ENCODE measurements around the gene PEAK3.
"Not testable (repeated sequence)": the region's sequence is repeated elsewhere in the genome, so short reads cannot be mapped to it uniquely, and the experiment has no call there.

The PEAK3 gene

DNA sequence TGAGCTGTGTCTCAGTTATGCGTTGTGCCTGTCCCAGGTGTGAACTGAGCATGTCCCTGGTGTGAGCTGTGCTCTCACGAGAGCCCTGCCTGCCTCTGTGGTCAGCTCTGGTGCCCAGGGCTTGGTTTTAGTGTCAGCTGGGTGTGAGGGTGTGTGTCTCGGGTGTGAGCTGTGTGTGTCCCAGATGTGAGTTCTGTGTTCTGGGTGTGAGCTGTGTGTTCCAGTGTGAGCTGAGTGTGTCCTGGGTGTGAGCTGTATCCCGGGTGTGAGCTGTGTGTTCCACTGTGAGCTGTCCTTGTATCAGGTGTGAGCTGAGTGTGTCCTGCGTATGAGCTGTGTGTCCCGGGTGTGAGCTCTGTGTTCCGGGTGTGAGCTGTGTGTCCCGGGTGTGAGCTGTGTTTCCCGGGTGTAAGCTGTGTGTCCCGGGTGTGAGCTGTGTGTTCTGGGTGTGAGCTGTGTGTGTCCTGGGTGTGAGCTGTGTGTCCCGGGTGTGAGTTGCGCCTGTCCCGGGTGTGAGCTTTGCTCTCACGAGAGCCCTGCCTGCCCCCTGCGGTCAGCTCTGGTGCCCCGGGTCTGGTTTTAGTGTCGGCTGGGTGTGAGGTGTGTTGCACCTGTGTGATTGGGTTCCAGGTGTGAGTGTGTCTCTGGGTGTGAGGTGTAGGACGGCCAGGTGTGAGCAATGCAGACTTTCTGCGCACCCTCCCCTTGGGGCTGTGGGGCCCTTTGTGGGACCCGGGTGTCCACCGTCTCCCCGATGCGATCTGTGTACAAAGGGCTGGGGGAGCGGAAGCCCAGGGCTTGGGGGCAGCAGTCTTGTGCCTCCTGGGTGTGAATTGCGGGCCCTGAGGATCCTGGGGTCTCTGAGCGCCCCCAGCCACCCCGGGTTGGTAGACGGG, 7.1 kb upstream of the PEAK3 start:
- DNase-seq (ENCODE audit: low read depth) = no peak

DNA sequence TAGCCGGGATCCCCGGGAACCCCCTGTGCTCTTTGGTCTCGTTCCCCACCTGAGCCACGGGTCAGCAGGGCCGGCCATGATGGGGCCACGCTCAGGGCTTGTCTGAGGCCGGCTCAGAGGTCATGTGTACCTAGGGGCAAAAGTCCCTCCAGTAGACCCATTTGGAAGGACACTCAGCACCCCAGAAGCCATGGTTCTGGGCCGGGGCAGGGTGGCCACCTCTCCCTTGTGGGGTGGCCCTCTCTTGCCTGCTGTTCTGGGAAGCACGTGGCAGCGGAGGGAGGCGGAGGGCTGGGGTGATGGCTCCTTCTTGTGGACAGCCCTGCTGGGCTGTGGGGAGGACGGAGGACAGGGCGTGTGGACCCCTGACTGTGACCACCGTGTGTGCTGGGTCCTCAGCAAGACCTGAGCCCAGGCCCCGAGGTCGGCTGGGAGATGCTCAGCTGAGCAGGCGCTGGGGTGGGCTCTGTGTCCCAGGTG, 6.4 kb upstream of the PEAK3 start:
- DNase-seq (ENCODE audit: low read depth) = no peak

DNA sequence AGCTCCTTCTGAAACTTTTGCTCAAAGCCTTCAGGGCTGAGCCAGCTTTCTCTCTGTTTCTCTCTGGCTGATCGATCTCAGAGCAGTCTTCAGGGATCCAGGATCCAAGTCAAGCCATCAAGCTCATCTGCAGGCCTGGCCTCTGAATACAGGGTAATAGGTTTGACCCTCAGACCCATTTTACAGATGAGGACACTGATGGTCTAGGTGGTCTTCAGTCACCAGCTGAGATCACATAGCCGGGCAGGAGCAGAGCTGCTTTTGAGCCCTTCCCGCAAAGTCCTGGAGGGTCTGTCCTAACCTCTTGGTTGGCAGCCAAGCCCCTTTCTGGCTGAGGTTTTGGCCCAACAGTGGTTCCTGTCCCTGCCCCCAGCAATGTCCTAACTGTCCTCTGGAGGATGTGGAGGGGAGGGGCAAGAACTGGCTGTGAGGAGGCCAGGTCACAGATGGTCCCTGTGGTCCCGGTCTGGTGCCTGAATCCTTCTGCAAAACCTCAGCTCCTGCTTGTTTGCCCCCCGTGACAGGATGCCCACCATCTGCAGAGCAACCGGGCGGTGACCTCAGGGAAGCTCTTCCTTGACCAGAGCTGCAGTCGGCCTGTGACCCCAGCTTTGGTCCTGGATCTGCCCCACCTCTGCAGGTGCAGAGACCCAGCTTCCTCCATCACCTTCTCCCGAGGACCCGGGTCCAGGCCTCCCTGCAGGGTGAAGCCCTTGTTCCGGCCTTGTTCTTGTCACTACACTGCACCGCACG, 5.8 kb upstream of the PEAK3 start:
- DNase-seq (ENCODE audit: low read depth) = no peak

DNA sequence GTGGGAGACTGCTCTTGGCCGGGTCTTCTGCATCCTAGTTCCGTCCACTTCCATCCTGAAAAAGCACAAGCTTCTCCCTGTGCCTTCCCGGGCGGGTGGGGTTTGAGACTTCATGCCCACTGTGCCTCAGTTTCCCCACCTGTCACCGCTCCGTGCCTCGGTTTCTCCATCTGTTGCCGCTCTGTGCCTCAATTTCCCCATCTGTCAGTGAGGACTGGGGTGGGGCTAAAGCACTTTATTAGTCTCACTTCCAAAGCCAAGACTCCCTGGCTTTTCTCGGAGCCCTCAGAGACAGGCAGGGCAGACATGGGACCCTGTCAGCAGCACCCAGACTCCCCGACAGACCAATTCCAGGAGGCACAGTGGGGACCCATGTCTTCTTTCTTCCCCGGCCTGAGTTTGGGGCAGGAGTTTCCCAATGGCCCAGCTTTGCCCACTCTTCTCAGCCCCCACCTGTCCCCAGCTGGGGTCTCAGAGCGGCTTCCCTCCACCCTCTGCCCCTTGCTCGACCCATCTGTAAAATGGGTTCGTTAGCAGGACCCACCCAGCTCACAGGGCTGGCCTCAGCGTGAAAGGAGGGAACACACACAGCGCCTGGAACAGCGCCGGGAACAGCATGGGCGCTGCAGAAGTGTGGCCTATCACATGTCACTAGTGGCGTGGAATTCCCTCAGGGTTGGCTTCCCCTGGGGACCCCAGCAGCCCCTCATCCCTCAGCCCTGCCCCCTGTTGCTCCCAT, 4.6 kb upstream of the PEAK3 start:
- no peak for DNase-seq (ENCODE audit: low read depth)

DNA sequence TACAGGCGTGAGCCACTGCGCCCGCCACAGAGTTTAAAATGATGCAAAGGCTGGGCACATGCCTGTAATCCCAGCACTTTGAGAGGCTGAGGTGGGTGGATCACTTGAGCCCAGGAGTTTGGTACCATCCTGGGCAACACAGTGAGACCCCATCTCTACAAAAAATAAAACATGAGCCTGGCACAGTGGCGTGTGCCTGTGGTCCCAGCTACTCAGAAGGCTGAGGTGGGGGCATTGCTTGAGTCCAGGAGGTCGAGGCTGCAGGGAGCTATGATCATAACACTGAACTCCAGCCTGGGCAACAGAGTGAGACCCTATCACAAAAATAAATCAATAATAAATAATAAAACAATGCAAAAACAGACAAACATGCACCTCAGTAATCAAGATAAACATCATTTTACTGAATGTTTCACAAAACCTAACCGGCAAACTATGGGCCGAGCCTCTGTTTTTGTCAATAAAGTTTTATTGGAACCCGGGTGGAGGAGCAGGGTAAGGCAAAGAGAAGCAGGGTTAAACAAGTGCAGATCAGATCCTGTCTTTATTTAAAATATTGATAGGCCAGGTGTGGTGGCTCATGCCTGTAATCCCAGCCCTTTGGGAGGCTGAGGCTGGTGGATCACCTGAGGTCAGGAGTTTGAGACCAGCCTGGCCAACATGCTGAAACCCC, 2.0 kb upstream of the PEAK3 start:
- no peak for DNase-seq (ENCODE audit: low read depth)

DNA sequence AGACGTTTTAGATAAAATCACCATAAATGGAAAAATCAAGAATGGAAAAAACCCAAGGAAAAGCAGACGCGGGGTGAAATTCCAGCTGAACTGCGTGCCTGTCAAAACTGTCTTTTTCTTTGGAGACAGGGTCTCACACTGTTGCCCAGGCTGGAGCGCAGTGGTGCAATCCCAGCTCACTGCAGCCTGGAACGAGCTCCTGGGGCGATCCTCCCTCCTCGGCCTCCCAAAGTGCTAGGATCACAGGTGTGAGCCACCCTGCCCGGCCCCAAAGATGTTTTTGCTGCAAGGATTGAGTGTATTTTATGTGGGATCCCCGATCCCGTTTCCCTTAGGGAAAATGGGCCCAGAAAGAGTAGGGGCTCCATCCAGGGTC, 875 bp upstream of the PEAK3 start:
- DNase-seq (ENCODE audit: low read depth) = no peak

DNA sequence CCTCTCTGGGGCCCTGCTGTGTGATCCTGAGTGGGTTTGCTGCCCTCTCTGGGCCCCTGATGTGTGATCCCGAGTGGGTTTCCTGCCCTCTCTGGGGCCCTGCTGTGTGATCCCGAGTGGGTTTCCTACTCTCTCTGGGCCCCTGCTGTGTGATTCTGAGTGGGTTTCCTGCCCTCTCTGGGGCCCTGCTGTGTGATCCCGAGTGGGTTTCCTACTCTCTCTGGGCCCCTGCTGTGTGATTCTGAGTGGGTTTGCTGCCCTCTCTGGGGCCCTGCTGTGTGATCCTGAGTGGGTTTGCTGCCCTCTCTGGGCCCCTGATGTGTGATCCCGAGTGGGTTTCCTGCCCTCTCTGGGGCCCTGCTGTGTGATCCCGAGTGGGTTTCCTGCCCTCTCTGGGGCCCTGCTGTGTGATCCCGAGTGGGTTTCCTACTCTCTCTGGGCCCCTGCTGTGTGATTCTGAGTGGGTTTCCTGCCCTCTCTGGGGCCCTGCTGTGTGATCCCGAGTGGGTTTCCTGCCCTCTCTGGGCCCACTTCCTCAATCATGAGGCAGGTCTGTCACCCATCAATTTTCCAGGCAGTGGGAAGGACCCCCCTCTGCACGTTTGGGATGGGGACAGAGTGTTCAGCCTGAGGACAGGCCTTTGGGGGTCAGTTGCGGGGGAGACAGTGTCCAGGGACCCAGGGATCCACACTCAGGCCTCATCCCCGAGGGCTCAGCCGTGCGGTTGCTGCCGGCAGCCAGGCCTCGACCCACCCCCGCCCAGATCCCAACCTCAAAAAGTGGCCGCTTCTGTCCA, 512 bp downstream of the PEAK3 start:
- not testable (repeated sequence) for DNase-seq (ENCODE audit: low read depth)

DNA sequence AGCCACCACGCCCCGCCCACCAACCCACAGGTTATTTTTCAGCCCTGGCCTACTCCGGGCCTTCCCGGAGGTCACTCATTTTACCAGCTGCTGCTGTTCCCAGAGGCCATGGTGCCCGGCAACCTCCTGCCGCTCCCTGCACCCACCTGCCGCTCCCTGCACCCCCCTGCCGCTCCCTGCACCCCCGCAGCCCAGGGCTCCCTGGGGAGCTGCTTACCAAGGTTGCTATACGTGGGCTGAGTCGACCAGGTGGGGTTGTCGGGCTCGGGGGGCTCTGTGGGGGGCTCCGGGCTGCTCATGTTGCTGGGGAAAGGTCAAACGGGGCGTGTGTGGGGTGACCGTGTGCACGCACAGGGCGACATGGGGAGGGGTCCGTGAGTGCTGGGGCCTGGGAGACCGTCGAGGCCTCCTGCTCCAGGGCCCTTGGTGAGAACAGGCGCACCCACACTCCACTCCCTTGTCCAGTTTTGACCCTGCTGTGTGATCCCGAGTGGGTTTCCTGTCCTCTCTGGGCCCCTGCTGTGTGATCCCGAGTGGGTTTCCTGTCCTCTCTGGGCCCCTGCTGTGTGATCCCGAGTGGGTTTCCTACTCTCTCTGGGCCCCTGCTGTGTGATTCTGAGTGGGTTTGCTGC, 1.2 kb downstream of the PEAK3 start:
- no peak for DNase-seq (ENCODE audit: low read depth)

DNA sequence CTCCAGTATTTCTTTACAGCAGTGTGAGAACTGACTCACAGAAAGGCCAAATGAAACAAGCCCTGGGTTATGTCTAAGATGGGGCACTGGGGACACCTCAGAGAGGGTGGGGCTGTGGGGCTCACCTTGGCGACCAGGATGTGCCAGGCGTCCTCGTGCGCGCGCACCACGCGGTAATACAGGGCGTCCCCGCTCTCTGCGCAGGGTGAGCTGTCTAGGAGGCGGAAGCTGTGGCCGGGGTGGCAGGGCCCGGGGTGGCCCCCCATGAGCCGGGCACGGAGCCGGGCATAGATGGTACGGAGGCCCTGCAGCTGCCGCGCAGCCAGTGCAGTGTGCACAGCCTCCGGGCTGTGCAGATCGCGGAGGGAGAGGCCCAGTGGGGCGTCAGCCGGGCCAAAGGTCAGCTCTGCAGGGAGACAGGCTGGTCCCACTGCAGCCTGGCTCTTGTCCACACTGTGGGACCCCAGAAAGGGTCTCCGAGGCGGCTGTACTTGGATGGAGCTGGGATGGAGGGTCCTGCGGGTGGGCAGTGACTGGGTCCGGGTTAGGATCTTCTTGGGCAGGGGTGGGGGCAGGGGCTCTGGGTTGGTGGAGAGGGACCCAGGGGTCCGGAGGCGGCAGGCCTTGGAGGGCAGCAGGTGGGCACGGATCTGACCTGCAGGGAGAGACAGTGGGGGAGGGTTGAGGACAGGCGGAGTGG, 3.4 kb downstream of the PEAK3 start:
- DNase-seq (ENCODE audit: low read depth) = no peak

DNA sequence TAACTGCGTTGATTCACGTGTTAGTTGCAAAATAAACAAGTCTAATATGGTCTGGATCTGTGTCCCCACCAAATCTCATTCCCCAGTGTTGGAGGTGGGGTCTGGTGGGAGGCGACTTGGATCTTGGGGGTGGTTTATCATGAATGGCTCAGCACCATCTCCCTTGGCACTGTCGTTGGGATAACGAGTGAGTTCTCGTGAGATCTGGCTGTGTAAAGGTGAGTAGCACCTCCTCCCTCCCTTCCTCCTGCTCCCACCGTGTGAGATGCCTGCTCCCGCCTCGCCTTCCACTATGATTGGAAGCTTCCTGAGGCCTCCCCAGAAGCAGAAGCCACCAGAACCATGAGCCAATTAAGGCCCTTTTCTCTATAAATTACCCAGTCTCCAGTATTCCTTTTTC, 4.8 kb downstream of the PEAK3 start:
- DNase-seq (ENCODE audit: low read depth) = no peak

DNA sequence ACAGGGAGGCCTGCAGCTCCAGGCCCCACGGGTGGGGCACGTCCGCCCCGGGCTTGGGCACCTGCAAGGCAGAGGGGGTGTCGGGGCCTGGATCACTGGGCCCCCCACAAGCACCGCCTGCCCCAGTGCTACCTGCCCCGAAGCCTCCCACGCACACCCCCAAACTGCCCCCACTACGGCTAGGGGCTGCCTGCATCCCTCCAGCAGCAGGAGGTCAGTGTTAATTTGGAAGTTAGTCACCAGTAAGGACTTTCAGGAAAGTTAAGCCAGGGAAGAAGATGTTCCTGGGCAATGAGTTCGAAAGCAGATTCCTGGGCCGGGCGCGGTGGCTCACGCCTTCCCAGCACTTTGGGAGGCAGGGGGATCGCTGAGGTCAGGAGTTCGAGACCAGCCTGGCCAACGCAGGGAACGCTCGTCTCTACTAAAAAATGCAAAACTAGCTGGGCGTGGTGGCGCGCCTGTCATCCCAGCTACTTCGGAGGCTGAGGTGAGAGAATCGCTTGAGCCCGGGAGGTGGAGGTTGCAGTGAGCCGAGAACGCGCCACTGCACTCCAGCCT, 5.5 kb downstream of the PEAK3 start:
- no peak for DNase-seq (ENCODE audit: low read depth)

DNA sequence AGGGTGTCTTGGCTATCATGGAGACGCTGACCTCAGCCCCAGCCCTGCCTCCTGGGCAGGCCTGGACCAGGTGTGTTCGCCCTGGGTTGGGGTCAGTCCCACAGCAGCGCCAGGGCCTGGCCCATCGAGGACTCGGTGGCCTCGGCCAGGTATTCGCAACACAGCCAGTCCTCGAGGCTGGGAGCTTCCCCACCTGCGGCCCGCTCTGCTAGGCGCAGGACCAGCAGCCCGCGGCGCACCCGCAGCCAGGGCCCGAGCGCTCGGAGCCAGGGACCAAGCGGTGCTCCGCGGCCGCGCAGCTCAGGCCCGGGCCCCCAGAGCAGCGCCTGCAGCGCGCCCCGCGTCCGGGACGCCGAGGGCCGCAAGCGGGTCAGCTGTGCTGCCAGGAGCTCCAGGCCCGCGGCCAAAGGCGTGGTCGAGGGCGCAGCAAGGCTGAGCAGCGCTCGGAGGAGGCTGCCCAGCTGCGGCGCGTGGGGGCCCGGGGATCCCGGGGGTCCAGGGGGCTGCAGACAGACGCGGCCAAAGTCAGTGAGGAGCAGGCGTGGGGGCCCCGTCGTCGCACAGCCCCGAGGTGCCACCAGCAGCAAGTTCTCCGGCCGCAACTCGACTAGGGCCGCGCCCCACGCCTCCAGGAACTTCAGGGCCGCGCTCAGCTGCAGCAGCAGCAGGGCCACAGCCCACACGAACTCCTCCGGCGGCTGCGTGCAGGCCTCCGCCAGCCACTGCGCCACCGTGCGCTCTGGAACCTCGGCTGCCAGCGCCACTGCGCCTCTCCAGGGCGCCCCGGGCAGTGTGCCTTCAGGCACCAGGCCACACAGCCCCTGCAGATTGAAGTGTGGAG, 6.2 kb downstream of the PEAK3 start:
- no peak for DNase-seq (ENCODE audit: low read depth)

DNA sequence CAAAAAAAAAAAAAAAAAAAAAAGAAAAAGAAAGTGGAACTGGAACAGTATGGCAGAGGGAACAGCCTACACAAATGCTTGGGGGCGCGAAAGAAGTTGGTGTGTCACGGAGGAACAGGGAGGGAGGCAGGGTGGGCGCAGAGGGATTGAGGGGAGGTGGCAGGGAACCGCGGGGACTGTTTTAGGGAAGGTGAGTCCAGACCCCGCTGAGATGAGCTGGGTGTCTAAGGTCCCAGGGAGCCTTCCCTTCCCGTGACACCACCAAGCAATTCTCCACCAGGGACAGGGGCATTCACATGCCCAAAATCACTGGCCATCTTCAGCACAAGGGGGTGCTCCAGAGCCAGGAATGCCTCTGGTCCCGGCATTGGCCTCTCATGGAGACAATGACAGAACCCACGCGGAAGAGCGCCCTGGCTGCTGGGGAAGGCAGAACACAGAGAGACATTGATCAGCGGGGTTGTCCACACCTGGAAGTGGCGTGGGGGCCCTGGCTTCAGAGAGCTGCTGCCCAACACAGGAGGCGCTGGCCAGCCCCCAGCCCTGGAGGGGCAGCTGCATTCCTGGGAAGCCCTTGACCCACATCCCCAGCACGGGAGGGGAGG, 6.9 kb downstream of the PEAK3 start:
- no peak for DNase-seq (ENCODE audit: low read depth)

DNA sequence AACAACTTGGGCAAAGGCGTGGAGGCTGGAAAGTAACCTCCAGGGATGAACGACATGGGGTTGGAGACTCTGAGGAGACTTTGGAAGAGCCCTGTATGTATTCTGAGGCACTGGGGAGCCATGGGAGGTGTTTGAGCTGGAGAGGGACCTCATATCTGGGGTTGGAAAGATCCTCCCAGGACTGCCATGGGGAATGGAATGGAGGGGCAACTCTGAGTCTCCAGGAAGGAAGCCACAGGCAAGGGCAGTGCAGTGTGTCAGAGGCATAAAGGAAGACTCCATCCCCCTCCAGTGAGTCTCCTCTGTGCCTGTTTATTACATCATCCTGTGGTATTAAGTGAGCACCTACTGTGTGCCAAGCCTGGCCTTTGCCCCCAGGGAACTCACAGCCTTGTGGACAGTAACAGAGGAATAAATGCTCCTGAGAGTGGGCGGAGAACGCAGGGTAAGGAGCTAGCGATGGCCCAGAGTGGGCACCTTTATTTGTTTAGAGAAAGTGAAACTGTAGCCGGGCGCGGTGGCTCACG, 7.7 kb downstream of the PEAK3 start:
- no peak for DNase-seq (ENCODE audit: low read depth)

DNA sequence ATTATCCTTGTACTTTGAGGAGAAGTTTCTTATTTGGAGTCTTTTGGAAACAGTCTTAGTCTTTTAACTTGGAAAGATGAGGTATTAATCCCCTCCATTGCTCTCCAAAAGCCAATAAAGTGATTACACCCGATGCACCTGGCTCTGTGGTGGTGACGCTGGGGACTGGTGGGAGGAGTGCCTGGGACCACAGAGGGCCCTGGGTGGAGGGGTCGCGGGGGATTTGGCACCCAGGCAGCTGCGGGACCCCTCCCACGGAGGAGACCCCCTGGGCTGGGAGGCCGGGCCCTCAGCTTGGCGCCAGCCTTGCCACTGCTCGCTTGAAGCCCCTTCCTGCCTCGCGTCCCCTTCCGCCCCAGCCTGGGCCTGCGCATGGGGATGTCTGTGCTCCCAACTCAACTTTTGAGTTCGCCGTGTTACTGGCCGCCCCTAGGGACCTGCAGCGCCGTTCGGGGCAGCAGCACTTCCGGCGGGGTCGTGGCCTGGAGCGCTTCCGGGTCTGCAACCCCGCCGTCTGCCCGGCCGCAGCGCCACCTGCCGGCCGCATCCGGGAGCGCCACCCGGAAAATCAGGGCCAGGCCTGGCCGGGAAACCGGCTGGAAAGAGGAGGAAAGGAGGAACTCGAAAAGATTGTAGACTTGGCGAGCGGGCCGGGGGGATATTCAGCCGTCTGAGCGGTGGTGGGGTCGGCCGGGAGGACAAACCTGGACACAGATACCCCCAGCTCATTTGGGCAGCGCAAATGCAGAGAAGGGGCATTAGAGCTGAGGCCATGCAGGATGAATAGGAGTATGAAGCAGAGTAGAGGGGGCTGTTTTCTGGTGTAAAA, 8.4 kb downstream of the PEAK3 start:
- DNase-seq (ENCODE audit: low read depth) = no peak

DNA sequence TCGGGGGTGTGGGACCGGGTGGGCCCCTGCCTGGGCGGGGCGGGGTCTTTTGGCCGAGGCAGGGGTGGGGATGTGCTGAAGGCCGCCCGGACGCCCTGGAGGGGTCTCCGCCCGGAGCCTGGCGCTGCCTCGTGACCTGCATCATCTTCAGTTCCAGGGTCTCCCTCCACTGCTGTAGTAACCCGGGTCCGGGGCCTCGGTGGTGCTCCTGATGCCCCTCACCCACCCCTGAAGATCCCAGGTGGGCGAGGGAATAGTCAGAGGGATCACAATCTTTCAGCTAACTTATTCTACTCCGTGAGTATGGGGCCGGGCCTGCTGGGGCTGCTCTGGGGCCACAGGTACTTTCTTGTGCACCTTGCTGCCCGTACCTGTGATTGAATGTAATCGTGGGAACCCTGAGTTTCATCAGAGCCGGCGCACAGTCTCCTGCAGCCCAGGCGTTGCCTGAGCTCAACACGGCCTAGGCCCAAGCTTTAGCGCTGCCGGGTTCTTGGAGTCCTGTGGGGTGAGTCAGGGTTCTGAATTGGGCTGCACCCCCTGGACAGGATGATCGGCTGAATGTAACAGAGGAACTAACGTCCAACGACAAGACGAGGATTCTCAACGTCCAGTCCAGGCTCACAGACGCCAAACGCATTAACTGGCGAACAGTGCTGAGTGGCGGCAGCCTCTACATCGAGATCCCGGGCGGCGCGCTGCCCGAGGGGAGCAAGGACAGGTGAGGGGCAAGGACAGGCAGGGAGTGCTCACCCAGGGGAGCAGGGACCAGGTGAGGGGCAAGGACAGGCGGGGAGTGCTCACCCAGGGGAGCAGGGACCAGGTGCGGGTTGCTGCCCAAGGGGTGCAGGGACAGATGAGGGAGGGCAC, 10.5 kb downstream of the PEAK3 start:
- DNase-seq (ENCODE audit: low read depth) = no peak

Data from CMK (cell line).